HepG2 (cell line): ENCODE measurements around the gene ZNF625. TPM values are rescaled to one million over a fixed set of nuclear protein-coding genes. Genes with fewer than 3 reads are reported as not detected.
A peak's percentile ranks its signal among the peaks of the same experiment; 100 is the strongest.

ENCODE experiments used
- AGO2 ChIP-seq: fragments of 200-400 bp; formaldehyde crosslinking; optimal IDR thresholded peaks from 2 replicates; pipeline ENCODE3; 2017; ENCODE audit warnings: mild to moderate bottlenecking, low read depth, low read length, moderate library complexity
- ARHGAP35 ChIP-seq: sonication (generic); formaldehyde crosslinking; IDR thresholded peaks from 2 replicates; pipeline ENCODE4 v1.9.0; 2022; ENCODE audit warnings: mild to moderate bottlenecking, inconsistent platforms, moderate library complexity, missing genetic modification reagents, borderline replicate concordance
- BCL6 ChIP-seq: IDR thresholded peaks from 2 replicates; pipeline ENCODE4 v1.6.1; 2016; ENCODE audit warnings: missing genetic modification reagents, missing compliant biosample characterization
- CBX2 ChIP-seq, 2 experiments: fragments of 200-600 bp in 1 of 2; sonication (generic); formaldehyde crosslinking in 1 of 2; IDR thresholded peaks; 2 replicates each; pipeline versions ENCODE4 v1.7.0 to v1.8.1; 2018 to 2022; ENCODE audit warnings: low read depth in 2 of 2, low read length in 1 of 2, mild to moderate bottlenecking in 1 of 2, missing genetic modification reagents in 1 of 2
- EHMT2 ChIP-seq: fragments of 200-600 bp; sonication (generic); IDR thresholded peaks from 2 replicates; pipeline ENCODE4 v1.7.0; 2017; ENCODE audit warnings: antibody characterized with exemption, low read depth, low read length, borderline replicate concordance
- FOXJ3 ChIP-seq: sonication (generic); formaldehyde crosslinking; IDR thresholded peaks from 2 replicates; pipeline ENCODE4 v1.4.0; 2020; ENCODE audit warnings: missing genetic modification reagents, mild to moderate bottlenecking, borderline replicate concordance
- HIVEP1 ChIP-seq: sonication (generic); formaldehyde crosslinking; IDR thresholded peaks from 2 replicates; pipeline ENCODE4 v1.4.0; 2020; ENCODE audit warnings: mild to moderate bottlenecking, missing genetic modification reagents
- RFXANK ChIP-seq: IDR thresholded peaks from 2 replicates; pipeline ENCODE4 v1.6.1; 2016
- TAF1 ChIP-seq: sonication (generic); formaldehyde crosslinking; IDR thresholded peaks from 2 replicates; pipeline ENCODE4 v1.4.0; 2020; ENCODE audit warnings: missing genetic modification reagents
- TCF7 ChIP-seq: sonication (generic); IDR thresholded peaks from 2 replicates; pipeline ENCODE4 v1.6.1; 2016; ENCODE audit warnings: antibody characterized with exemption, low read depth
- ZNF143 ChIP-seq: sonication (generic); formaldehyde crosslinking; IDR thresholded peaks from 2 replicates; pipeline ENCODE4 v1.4.0; 2020; ENCODE audit warnings: missing genetic modification reagents
- ZNF224 ChIP-seq: sonication (generic); formaldehyde crosslinking; IDR thresholded peaks from 2 replicates; pipeline ENCODE4 v1.5.0; 2020; ENCODE audit warnings: mild to moderate bottlenecking, missing genetic modification reagents
- ZNF703 ChIP-seq: sonication (generic); formaldehyde crosslinking; IDR thresholded peaks from 2 replicates; pipeline ENCODE4 v1.5.1; 2020; ENCODE audit warnings: missing genetic modification reagents, mild to moderate bottlenecking, moderate library complexity, borderline replicate concordance
- ZNF772 ChIP-seq: sonication (generic); formaldehyde crosslinking; IDR thresholded peaks from 2 replicates; pipeline ENCODE4 v1.5.0; 2020; ENCODE audit warnings: mild to moderate bottlenecking, missing genetic modification reagents
- ZNF780A ChIP-seq: sonication (generic); formaldehyde crosslinking; IDR thresholded peaks from 2 replicates; pipeline ENCODE4 v1.8.0; 2022; ENCODE audit warnings: mild to moderate bottlenecking, missing genetic modification reagents, moderate library complexity
- ZSCAN29 ChIP-seq: sonication (generic); formaldehyde crosslinking; conservative IDR thresholded peaks from 2 replicates; pipeline ENCODE4 v1.4.0; 2020; ENCODE audit warnings: mild to moderate bottlenecking, missing genetic modification reagents
- polyA plus RNA-seq, 8 experiments: library from polyadenylated mRNA; depleted of rRNA in 3 of 8; stranded (reverse) in 7 of 8; unstranded in 1 of 8; fragments of >200 nt; fragmentation: Illumina TruSeq in 4 of 8; extraction: Trizol in 4 of 8; gene quantifications; 2 replicates each; pipeline versions ENCODE4 v1.2.1 to v1.2.3, GENCODE V29; 2011 to 2016; ENCODE audit warnings: low read depth in 4 of 8, missing spikeins in 1 of 8, mixed read lengths in 1 of 8; ENCODE audit not compliant: insufficient read depth in 1 of 8
- total RNA-seq, 5 experiments: library from RNA; depleted of rRNA; stranded (reverse); fragments of >200 nt; fragmentation: Illumina TruSeq; extraction: Trizol; gene quantifications; 2 replicates each; pipeline ENCODE4 v1.2.3, GENCODE V29; 2016; ENCODE audit warnings: low read depth in 1 of 5
- TF ChIP-seq, protein P1 (sequence below): sonication (generic); formaldehyde crosslinking; IDR thresholded peaks from 2 replicates; pipeline ENCODE4 v1.5.1; 2020; ENCODE audit warnings: missing genetic modification reagents, mild to moderate bottlenecking, borderline replicate concordance
- TF ChIP-seq, protein P2 (sequence below): sonication (generic); formaldehyde crosslinking; IDR thresholded peaks from 2 replicates; pipeline ENCODE4 v1.5.0; 2020; ENCODE audit warnings: mild to moderate bottlenecking, missing genetic modification reagents, borderline replicate concordance

The ZNF625 gene
- total and polyA plus RNA-seq, 2 of the 13 experiments (the other 11 are each of a cell fraction or from before 2014, with no cell fraction given): 1.7 to 12.2 TPM

GRCh38 chr19:12156223-12157058 is at the start of gene ZNF625 (continued):
- TF ChIP-seq, protein P1, sequence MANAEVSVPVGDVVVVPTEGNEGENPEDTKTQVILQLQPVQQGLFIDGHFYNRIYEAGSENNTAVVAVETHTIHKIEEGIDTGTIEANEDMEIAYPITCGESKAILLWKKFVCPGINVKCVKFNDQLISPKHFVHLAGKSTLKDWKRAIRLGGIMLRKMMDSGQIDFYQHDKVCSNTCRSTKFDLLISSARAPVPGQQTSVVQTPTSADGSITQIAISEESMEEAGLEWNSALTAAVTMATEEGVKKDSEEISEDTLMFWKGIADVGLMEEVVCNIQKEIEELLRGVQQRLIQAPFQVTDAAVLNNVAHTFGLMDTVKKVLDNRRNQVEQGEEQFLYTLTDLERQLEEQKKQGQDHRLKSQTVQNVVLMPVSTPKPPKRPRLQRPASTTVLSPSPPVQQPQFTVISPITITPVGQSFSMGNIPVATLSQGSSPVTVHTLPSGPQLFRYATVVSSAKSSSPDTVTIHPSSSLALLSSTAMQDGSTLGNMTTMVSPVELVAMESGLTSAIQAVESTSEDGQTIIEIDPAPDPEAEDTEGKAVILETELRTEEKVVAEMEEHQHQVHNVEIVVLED (CRISPR knock-in tag): no peak
- TF ChIP-seq, protein P2, sequence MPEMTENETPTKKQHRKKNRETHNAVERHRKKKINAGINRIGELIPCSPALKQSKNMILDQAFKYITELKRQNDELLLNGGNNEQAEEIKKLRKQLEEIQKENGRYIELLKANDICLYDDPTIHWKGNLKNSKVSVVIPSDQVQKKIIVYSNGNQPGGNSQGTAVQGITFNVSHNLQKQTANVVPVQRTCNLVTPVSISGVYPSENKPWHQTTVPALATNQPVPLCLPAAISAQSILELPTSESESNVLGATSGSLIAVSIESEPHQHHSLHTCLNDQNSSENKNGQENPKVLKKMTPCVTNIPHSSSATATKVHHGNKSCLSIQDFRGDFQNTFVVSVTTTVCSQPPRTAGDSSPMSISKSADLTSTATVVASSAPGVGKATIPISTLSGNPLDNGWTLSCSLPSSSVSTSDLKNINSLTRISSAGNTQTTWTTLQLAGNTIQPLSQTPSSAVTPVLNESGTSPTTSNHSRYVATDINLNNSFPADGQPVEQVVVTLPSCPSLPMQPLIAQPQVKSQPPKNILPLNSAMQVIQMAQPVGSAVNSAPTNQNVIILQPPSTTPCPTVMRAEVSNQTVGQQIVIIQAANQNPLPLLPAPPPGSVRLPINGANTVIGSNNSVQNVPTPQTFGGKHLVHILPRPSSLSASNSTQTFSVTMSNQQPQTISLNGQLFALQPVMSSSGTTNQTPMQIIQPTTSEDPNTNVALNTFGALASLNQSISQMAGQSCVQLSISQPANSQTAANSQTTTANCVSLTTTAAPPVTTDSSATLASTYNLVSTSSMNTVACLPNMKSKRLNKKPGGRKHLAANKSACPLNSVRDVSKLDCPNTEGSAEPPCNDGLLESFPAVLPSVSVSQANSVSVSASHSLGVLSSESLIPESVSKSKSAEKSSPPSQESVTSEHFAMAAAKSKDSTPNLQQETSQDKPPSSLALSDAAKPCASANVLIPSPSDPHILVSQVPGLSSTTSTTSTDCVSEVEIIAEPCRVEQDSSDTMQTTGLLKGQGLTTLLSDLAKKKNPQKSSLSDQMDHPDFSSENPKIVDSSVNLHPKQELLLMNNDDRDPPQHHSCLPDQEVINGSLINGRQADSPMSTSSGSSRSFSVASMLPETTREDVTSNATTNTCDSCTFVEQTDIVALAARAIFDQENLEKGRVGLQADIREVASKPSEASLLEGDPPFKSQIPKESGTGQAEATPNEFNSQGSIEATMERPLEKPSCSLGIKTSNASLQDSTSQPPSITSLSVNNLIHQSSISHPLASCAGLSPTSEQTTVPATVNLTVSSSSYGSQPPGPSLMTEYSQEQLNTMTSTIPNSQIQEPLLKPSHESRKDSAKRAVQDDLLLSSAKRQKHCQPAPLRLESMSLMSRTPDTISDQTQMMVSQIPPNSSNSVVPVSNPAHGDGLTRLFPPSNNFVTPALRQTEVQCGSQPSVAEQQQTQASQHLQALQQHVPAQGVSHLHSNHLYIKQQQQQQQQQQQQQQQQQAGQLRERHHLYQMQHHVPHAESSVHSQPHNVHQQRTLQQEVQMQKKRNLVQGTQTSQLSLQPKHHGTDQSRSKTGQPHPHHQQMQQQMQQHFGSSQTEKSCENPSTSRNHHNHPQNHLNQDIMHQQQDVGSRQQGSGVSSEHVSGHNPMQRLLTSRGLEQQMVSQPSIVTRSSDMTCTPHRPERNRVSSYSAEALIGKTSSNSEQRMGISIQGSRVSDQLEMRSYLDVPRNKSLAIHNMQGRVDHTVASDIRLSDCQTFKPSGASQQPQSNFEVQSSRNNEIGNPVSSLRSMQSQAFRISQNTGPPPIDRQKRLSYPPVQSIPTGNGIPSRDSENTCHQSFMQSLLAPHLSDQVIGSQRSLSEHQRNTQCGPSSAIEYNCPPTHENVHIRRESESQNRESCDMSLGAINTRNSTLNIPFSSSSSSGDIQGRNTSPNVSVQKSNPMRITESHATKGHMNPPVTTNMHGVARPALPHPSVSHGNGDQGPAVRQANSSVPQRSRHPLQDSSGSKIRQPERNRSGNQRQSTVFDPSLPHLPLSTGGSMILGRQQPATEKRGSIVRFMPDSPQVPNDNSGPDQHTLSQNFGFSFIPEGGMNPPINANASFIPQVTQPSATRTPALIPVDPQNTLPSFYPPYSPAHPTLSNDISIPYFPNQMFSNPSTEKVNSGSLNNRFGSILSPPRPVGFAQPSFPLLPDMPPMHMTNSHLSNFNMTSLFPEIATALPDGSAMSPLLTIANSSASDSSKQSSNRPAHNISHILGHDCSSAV (CRISPR knock-in tag): no peak
- TF ChIP-seq FOXJ3 (no peak), ZNF703 (CRISPR knock-in tag) (no peak), EHMT2 (no peak), HIVEP1 (CRISPR knock-in tag) (0 out of 2 replicates have a peak, but pooled peaks have one; percentile 41), ZNF143 (CRISPR knock-in tag) (peak; percentile 58), CBX2 (IDR thresholded peaks at IDR 0.05; ENCODE audit: low read depth, low read length) (no peak), CBX2 (CRISPR knock-in tag; IDR thresholded peaks at IDR 0.05; ENCODE audit: low read depth) (no peak), AGO2 (no peak), TAF1 (CRISPR knock-in tag) (peak; percentile 87), ARHGAP35 (CRISPR knock-in tag) (no peak), TCF7 (no peak), ZNF772 (CRISPR knock-in tag) (0 out of 2 replicates have a peak, but pooled peaks have one; percentile 27), ZSCAN29 (CRISPR knock-in tag) (no peak), RFXANK (CRISPR knock-in tag) (no peak), BCL6 (CRISPR knock-in tag) (no peak; the same call in 1 of the 2 replicates), ZNF224 (CRISPR knock-in tag) (0 out of 2 replicates have a peak, but pooled peaks have one; percentile 29), ZNF780A (peak; percentile 52; the same call in 1 of the 2 replicates)
